ENCODE measurements around the gene MED26. TPM values are rescaled to one million over a fixed set of nuclear protein-coding genes. Genes with fewer than 3 reads are reported as not detected.

MED26 gene
- total and polyA plus RNA-seq, 2 of the 8 experiments (the other 6 are each of a cell fraction or from before 2014, with no cell fraction given): 5.3 to 10.7 TPM

DNA sequence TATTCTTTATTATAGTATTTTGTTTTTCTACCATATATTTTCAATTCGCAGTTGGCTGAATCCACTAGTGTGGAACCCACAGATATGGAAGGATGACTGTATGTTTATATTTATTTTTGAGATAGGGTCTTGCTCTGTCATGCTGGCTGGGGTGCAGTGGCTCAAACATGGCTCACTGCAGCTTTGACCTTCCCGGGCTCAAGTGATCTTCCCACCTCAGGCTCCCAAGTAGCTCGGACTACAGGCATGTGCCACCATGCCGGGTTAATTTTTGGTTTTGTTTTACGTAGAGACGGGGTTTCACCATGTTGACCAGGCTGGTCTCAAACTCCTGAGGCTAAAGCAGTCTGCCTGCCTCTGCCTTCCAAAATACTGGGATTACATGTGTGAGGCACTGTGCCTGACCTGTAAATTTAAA lies 65.4 kb downstream of the MED26 start (continued):
- TF ChIP-seq, protein P1, sequence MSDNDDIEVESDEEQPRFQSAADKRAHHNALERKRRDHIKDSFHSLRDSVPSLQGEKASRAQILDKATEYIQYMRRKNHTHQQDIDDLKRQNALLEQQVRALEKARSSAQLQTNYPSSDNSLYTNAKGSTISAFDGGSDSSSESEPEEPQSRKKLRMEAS (IDR thresholded peaks at IDR 0.05): no peak
- TF ChIP-seq BACH1 (IDR thresholded peaks at IDR 0.05; ENCODE audit: low read length) (no peak), SRF (IDR thresholded peaks at IDR 0.05; ENCODE audit: low read depth, low read length) (no peak), NANOG (IDR thresholded peaks at IDR 0.05; ENCODE audit: insufficient read depth, low read depth, low read length, poor library complexity, severe bottlenecking) (no peak), SP2 (IDR thresholded peaks at IDR 0.05; ENCODE audit: low read length) (no peak), SUZ12 (IDR thresholded peaks at IDR 0.05; ENCODE audit: low read length) (no peak), TBP (IDR thresholded peaks at IDR 0.05; ENCODE audit: low read depth, low read length) (no peak), FOSL1 (IDR thresholded peaks at IDR 0.05; ENCODE audit: insufficient read depth, low read depth, low read length) (no peak)

Measured in H1 (cell line).